NCI-H2171 treated with DMSO at 0.1 percent for 48 hours (cell line): Measurements from ENCODE around the gene AUTS2.

ENCODE experiments used
- DNase-seq: peaks from one replicate; lab custom pipeline; 2025; lab: John Stamatoyannopoulos, UW

The AUTS2 gene

DNA sequence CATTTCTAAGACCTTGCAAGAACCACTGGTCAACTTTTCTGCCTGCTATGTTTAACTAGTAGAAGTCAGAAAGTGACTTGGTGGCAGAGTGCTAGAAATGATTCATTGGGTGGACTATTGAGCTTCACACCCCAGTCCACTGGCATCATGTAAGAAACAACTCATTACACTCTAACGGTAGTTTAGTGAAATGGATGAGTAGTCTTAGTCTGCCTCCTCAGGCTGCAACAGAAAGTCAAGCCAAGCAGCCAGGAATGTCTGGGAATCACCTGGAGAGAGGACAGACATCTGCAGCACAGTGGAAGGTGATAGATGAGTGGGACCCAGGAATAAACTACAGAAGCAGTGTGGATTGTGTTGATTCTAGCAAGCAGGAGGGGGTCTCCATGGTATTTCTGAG is 125.4 kb downstream of the AUTS2 start:
- no peak for DNase-seq

DNA sequence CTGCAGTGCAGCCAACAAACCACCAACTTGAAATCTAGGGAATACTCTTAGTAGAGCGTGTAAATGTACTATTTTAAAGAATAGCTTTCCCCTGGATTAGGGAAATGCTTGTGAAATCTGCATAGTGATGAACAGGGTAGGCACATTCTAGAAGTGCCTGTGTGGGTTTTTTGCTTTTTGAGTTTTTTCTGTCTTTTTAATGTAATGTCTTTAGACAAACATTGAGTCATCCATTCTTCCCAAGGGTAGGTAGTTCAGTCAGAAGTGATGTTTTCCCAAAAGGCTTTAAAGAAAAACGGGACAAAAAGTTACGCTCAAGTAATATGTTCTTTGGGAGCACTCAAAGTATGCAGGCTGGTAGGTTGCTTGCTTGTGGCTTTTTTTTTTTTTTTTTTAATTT is 130.0 kb downstream of the AUTS2 start:
- DNase-seq: no peak

- DNase-seq: no peak
Measured at GRCh38 chr7:69732203-69732602, 133.9 kb downstream of the AUTS2 start.

- no peak for DNase-seq
Measured at GRCh38 chr7:69735582-69735981, 137.3 kb downstream of the AUTS2 start.

- peak; percentile 27 for DNase-seq
Measured at GRCh38 chr7:69736126-69736810, 138.0 kb downstream of the AUTS2 start.

GRCh38 chr7:69738396-69738951 is 140.2 kb downstream of the AUTS2 start:
- peak; percentile 98 for DNase-seq

DNA sequence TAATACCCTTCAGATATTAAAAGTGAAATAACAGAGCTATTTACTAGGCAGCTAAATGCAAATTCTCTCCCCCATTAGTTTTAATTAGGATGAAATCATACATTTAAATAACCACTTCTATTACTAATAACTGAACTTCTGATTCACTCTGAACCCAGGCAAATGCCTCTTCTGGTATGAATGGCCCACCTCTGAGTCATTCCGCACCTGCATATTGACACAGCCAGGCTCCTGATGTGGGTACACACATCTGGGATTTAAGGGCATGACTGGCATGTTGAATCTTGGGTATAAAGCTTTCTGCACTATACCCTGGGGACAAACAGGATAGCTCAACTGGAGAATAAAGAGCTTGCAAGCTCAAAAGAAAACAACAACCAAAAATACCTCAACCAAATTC is 140.9 kb downstream of the AUTS2 start:
- DNase-seq: peak; percentile 59

DNA sequence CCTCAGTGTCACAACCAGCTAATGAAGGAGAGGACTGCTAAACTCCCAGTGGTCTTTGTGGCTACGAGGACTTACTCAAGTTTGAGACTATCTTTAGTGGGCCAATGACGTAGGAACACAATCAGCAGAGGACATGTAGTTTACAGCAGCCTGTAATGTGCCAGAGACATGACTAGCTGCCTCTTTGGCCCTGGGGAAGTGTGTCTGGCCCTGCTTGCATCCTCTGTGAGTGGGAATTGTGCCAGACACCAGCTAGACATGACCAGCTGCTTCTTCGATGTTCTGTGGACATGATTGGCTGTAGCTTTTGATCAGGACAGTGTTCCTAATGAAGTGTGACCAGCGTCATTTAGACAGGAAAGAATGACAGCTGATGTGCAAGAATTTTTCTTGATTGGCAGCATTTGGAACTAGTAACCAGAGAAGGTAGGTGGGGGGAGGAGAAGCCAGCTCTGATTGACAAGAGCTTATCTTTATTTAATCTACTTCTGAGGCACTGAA is 141.7 kb downstream of the AUTS2 start:
- DNase-seq: peak; percentile 74

DNA sequence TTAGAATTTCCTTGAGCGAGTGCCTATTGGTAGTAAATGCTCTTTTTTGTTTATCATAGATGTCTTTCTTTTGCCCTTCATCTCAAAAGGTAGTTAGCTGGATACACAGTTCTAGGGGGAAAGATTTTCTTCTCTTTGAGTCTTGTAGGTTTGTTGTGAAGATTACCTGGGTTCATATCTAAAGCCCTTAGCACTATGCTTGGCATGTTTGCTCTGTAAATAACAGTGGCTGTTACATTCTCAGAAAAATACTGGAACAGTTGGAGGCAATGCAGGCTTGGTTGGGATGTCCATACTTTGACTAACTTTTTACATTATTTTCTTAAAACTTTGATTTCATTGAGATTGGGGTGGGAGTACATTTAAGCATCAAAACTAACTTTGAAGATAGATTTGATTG is 144.0 kb downstream of the AUTS2 start:
- no peak for DNase-seq

DNA sequence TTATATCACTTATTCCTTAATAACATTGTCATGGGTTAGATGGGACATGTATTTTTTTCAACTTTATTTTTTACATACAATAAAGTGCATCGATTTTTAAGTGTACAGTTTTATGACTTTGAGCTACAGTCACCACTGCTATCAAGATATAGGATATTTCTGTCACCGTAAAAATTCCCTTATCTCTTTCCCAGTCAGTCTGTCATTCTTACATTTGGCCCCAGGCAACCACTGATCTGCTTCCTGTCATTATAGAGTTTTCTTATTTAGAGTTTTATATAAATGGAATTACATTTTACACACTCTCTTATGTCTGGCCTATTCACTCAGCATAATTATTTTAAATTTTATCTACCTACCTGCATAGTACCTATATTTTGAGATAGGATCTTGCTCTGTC is 145.2 kb downstream of the AUTS2 start:
- no peak for DNase-seq

DNA sequence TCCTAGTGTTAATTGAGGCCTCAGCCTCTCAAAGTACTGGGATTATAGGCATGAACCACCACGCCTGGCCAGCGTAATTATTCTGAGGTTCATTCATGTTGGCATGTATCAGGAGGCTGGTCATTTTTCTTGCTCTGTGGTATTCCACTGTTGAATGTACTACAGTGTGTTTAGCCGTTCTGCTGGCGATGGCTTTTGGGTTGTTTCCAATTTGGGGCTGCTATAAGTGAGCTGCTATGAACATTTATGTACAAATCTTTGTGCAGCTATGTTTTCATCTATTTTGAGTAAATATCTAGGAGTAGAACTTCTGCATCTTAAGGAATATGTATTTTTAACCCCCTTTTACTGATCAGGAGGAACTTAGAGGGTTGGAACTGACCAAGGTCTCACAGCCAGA is 145.8 kb downstream of the AUTS2 start:
- DNase-seq: no peak

DNA sequence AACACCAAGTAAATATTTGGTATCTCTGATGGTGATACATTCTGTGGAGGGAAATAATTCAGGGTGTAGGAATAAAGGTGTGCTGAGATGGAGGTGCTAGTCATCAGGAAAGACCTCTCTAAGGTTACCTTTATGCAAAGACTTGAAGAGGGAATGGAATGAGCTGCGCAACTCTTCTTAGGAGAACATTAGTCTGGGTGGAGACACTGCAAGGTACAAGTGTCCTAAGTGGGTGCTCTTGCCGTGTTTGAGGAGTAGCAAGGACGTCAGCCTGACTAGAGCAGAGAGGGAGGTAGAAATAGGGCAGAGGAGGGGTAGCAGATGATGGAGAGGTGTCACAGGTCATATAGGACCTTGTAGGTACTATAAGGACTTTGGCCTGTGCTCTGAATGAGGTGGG is 148.1 kb downstream of the AUTS2 start:
- no peak for DNase-seq

GRCh38 chr7:69747144-69747543 is 148.9 kb downstream of the AUTS2 start:
- DNase-seq: no peak

DNA sequence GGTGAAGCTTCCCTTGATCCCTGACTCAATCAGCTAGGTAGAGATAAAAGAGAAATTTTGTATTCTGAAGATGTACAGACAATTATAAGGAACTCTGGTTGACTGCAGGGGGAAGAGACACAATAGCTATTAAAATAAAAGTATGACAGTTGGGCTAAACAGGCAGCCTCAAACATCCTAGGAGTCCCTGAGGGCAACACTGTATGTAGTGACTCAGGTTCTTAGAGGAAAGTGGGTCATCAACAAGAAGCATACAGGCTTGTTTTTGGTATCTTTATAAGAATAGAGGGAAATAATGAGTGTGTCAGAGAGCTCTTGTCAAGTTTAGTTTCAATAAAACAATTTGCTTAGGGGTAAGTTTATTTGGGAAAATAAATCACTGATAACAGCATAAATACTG is 150.3 kb downstream of the AUTS2 start:
- no peak for DNase-seq

DNA sequence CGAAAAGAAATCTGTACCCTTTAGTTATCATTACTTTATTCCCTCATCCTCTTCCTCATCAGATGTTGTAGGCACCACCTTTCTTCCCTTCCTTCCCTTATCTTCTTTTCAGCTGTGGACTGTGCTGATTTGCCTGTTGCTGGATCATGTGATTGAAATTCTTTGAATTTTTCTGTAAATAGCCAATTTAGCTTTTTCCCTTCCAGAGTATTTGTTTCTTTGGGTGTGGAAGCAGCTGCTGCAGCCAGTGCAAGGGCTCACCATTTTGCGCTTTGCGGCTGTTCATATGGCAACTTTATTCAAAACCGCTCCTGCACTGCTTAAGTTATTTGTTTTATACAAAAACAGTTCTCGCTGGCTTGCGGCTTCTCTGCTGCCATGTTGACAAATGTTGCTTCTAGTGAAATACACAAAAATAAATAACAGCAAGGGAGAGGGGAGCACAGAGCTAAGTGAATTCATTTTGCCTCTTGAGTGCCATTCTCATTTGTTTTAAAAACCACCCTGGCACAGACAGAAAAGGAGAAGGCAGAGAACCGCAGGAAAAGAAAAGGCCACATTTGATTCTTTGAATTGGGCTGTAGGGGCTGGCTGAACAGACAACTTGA is 151.2 kb downstream of the AUTS2 start:
- no peak for DNase-seq

- DNase-seq: no peak
Measured at GRCh38 chr7:69749994-69750393, 151.7 kb downstream of the AUTS2 start.

GRCh38 chr7:69751026-69751425 is 152.8 kb downstream of the AUTS2 start:
- no peak for DNase-seq

- peak; percentile 36 for DNase-seq
Measured at GRCh38 chr7:69753981-69754380, 155.7 kb downstream of the AUTS2 start.

- no peak for DNase-seq
Measured at GRCh38 chr7:69754476-69754875, 156.2 kb downstream of the AUTS2 start.

GRCh38 chr7:69756235-69756634 is 158.0 kb downstream of the AUTS2 start:
- no peak for DNase-seq

DNA sequence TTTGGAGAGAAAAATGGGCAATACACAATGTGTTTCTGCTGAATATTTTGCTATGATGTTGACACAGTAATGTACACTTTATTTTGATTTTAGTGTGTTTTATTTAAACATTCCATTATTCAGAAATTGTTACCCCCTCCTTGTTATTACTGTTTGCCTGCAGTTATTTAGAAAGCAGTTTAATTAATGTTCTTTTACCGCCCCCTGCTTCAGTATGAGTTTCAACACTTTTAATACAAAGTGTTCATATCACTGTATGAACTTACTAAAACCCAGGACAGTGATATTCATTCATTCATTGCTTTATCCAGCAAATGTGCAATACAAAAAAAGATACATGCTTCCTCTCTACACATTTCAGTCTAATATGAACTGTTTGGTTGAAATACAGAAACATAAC is 159.3 kb downstream of the AUTS2 start:
- DNase-seq: no peak

- DNase-seq: peak; percentile 65
Measured at GRCh38 chr7:69757981-69758430, 159.7 kb downstream of the AUTS2 start.

DNA sequence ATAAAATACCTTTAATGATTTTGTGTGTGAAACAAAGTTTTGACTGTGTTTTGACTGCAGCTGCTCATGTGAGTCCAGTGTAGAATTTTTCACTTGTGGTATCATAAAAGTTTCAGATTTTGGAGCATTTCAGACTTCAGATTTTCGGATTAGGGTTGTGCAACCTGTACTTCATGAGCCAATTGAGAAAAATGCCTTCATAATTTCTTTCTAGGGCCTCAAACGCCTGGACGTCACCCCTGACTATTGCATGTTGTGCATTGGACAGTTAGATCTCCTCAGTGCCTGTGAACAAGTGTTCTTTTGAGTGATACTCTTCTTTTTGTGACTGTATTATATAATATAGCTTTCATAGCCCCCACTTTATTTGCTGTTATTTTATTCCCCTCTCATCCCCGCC is 161.1 kb downstream of the AUTS2 start:
- no peak for DNase-seq
